ENCODE data around the gene GYPC. TPM values are rescaled to one million over a fixed set of nuclear protein-coding genes. Genes with fewer than 3 reads are reported as not detected.

GYPC gene
- total RNA-seq, 1 donor from 2014 or later, result 59.9 TPM

- DNase-seq (ENCODE audit: low read depth), result no peak
- TF ChIP-seq, protein P1, sequence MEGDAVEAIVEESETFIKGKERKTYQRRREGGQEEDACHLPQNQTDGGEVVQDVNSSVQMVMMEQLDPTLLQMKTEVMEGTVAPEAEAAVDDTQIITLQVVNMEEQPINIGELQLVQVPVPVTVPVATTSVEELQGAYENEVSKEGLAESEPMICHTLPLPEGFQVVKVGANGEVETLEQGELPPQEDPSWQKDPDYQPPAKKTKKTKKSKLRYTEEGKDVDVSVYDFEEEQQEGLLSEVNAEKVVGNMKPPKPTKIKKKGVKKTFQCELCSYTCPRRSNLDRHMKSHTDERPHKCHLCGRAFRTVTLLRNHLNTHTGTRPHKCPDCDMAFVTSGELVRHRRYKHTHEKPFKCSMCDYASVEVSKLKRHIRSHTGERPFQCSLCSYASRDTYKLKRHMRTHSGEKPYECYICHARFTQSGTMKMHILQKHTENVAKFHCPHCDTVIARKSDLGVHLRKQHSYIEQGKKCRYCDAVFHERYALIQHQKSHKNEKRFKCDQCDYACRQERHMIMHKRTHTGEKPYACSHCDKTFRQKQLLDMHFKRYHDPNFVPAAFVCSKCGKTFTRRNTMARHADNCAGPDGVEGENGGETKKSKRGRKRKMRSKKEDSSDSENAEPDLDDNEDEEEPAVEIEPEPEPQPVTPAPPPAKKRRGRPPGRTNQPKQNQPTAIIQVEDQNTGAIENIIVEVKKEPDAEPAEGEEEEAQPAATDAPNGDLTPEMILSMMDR (conservative IDR thresholded peaks at IDR 0.05; ENCODE audit: low read depth, low read length), result no peak
- no peak overlapping the region for H3K4me3 ChIP-seq (ENCODE audit: low read depth, low read length)
Observed at GRCh38 chr2:126730655-126731054, 74.7 kb downstream of the GYPC start.

DNA sequence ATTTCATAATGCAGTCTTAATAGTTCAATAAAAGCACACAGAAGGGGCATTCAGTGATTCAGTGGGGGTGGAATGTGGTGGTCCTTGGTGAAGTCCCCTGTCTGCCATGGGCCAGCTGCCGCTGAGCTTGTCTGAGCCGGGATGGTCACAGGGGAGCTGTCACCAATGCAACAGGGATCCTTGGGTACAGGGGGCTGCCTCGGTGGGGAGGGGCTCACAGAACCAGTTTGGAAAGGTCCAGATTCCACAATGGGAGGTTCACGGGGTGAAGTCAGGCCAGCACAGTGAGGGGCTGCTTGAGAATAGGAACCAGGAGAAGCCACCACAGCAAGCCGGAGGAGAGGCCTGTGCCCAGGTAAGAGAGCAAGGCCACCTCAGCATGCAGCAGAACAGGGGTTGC, 75.4 kb downstream of the GYPC start:
- DNase-seq (ENCODE audit: low read depth), result no peak
- TF ChIP-seq, protein P1 (conservative IDR thresholded peaks at IDR 0.05; ENCODE audit: low read depth, low read length), result no peak
- H3K4me3 ChIP-seq (ENCODE audit: low read depth, low read length), result no peak overlapping the region

- TF ChIP-seq, protein P1 (conservative IDR thresholded peaks at IDR 0.05; ENCODE audit: low read depth, low read length), result no peak
- DNase-seq (ENCODE audit: low read depth), result no peak
- no peak overlapping the region for H3K4me3 ChIP-seq (ENCODE audit: low read depth, low read length)
Observed at GRCh38 chr2:126732682-126733245, 76.8 kb downstream of the GYPC start.

- H3K4me3 ChIP-seq (ENCODE audit: low read depth, low read length), result no peak overlapping the region
- TF ChIP-seq, protein P1 (conservative IDR thresholded peaks at IDR 0.05; ENCODE audit: low read depth, low read length), result no peak
- DNase-seq (ENCODE audit: low read depth), result no peak
Observed at GRCh38 chr2:126733795-126734194, 77.8 kb downstream of the GYPC start.

DNA sequence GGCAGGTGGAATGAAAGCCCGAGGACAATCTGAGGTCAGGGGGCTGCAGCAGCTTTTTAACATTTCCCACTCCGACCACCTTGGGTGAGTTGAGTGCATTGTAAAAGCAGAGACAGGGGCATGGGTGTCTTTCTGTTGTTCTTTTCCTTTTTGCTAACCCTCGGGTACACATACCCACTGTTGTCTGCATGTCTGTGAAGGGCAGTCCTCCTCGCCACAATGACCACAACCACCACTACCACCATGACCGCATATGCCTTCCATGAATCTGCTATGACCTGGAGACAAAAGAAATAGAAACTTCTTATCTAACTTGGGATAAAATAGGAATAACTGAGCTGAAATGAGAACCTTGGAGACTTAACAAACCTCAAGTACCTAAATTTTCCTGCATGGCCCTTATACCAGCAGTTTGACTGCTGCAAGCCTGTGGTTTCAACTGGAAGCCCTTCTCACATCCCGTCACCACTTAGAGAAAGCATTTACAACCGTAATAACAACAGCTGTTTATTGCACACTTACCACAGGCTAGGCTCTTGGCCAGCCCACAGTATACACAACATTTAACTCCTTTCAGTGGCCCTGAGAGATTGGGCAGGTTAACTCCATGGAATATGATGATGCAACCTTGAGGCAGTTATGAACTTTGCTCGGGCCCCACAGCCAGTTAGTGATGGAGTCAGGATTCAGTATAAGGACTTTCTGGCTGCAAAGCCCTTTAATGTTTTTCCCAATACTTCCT, 80.3 kb downstream of the GYPC start:
- no peak for DNase-seq (ENCODE audit: low read depth)

DNA sequence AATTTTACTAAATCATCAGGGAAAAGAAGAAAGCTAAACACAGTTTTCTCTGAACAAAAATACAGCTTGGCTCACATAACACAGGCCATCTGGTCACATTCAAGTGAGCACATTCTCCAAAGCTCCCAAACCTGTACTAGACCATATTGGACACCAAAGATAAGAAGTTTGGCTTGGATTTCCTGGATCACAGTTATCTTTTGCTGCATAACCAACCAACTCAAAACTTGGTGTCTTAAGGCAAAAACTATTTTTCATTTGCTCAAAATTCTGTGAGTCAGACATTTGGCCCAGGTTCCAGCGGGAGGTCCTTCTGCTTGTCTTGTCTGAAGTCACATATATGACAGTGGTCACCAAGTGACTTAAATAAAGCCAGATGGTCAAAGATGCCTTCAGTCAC, 83.2 kb downstream of the GYPC start:
- TF ChIP-seq, protein P1 (conservative IDR thresholded peaks at IDR 0.05; ENCODE audit: low read depth, low read length), result no peak
- no peak overlapping the region for H3K4me3 ChIP-seq (ENCODE audit: low read depth, low read length)
- DNase-seq (ENCODE audit: low read depth), result no peak

More for the DNA sequence above, 80.3 kb downstream of the GYPC start:
- TF ChIP-seq, protein P1 (conservative IDR thresholded peaks at IDR 0.05; ENCODE audit: low read depth, low read length), result no peak
- H3K4me3 ChIP-seq (ENCODE audit: low read depth, low read length), result no peak overlapping the region

DNA sequence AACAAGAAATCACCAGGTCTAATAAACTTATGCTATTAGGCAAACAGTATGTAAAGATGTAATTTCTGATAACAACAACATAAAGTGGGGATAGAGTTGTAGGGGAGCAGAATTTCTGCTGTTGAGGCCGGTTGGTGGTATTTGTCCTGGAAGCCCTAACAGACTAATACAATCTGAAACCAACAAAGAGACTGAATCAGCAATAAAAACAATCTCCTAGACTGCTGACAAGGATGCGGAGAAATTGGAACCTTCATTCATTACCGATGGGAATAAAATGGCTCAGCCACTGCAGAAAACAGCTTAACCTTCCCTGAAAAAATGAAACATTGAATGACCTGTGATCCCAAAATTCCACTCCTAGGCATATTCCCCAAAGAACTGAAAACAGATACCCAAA, 88.7 kb downstream of the GYPC start:
- no peak overlapping the region for H3K4me3 ChIP-seq (ENCODE audit: low read depth, low read length)
- no peak for DNase-seq (ENCODE audit: low read depth)
- TF ChIP-seq, protein P1 (conservative IDR thresholded peaks at IDR 0.05; ENCODE audit: low read depth, low read length), result no peak

Data from epithelial cell of proximal tubule (primary cell).